Gastroesophageal sphincter (tissue), 4 donors: ENCODE results near the gene STIMATE. TPM values are rescaled to one million over a fixed set of nuclear protein-coding genes. Genes with fewer than 3 reads are reported as not detected.
A peak's percentile ranks its signal among the peaks of the same experiment; 100 is the strongest.

ENCODE experiments used
- ATAC-seq: fragments of 150-250 bp; one replicate; pipeline ENCODE4 v1.9.1; 2016; ENCODE audit warnings: mild to moderate bottlenecking, moderate library complexity
- H3K27ac ChIP-seq, 4 donors: fragments of 200-600 bp; sonication (generic) in 3 of 4; 1 replicate in 3 of 4; 2 replicates in 1 of 4; pipeline ENCODE4 v1.5.1; 2016 to 2019
- H3K27me3 ChIP-seq: fragments of 200-600 bp; sonication (generic); one replicate; pipeline ENCODE4 v1.5.1; 2019
- H3K36me3 ChIP-seq, 2 donors: fragments of 200-600 bp; sonication (generic); one replicate each; pipeline ENCODE4 v1.5.1; 2019; ENCODE audit warnings: control low read depth in 1 of 2
- H3K4me1 ChIP-seq, 3 donors: fragments of 200-600 bp; sonication (generic); 1 replicate in 2 of 3; 2 replicates in 1 of 3; pipeline ENCODE4 v1.5.1; 2016 to 2019; ENCODE audit warnings: control low read depth in 2 of 3
- H3K4me3 ChIP-seq, 2 donors: fragments of 200-600 bp; sonication (generic); one replicate each; pipeline ENCODE4 v1.5.1; 2019; ENCODE audit warnings: mild to moderate bottlenecking in 1 of 2, moderate library complexity in 1 of 2
- H3K9me3 ChIP-seq, 3 donors: fragments of 200-600 bp; sonication (generic); one replicate each; pipeline ENCODE4 v1.5.1; 2017 to 2019; ENCODE audit warnings: control low read depth in 2 of 3
- EP300 ChIP-seq: sonication (generic); formaldehyde crosslinking; IDR thresholded peaks from one replicate; pipeline ENCODE4 v1.6.1; 2017; ENCODE audit warnings: antibody characterized with exemption, mild to moderate bottlenecking
- POLR2A ChIP-seq, 2 donors: fragments of 450-650 bp; IDR thresholded peaks; one replicate each; pipeline ENCODE4 v1.6.1; 2017; ENCODE audit warnings: antibody characterized with exemption in 2 of 2, mild to moderate bottlenecking in 2 of 2, moderate library complexity in 1 of 2
- POLR2AphosphoS5 ChIP-seq: sonication (generic); formaldehyde crosslinking; IDR thresholded peaks from one replicate; pipeline ENCODE4 v1.6.1; 2017; ENCODE audit warnings: antibody characterized with exemption
- WGBS, 2 donors: methylation state at CpG; one replicate each; pipeline ENCODE4 v1.1.5; 2018; ENCODE audit warnings: low coverage in 1 of 2; 5-methylcytosine and 5-hydroxymethylcytosine counted together
- total RNA-seq, 4 donors: library from RNA; depleted of rRNA; stranded (reverse); fragments of >200 nt; gene quantifications; one replicate each; pipeline ENCODE4 v1.1.0, GENCODE V29; 2016
- TF ChIP-seq, protein P1 (sequence below), 4 experiments: fragments of 200-600 bp in 2 of 4; fragments of 450-650 bp in 2 of 4; sonication (generic) in 1 of 4; IDR thresholded peaks; one replicate each; pipeline ENCODE4 v1.5.1; 2017 to 2019; ENCODE audit warnings: antibody characterized with exemption in 4 of 4, mild to moderate bottlenecking in 2 of 4, moderate library complexity in 2 of 4

STIMATE gene
- total RNA-seq, 4 donors from 2014 or later, result 14.6 to 30.2 (median 20.5) TPM

DNA sequence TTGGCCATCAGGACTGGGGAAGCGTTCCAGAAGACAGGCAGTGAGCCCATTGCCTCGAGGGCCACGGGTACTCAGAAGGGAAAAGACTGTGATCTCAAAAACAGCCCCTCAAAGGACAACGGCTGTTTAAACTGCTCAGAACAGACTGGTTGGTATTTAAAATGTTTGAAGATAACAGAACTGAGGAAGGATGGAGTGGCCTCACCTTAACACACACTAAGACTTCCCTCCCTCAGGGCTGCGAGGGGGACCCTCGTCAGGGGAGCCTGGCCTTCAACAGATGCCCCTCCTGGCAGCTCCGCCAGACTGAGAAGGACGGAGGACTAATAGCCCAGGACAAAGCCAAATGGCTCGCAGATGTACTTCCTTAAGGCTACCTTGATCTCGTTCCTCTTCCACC, 2.6 kb downstream of the STIMATE start:
- H3K4me3 ChIP-seq, result no peak overlapping the region
- peak overlapping the region in 3 of 4 donors; percentile 10 to 86 (median 56) for H3K27ac ChIP-seq
- ATAC-seq, result no peak
- no peaks in the 10 kb centered on the region for H3K36me3 ChIP-seq
- H3K4me1 ChIP-seq, result peaks cover 0 to 65% (median 39%) of the 10 kb centered on the region in 3 donors
- H3K27me3 ChIP-seq, result no peaks in the 10 kb centered on the region
- WGBS, 2 donors, result 59 to 82% methylated on average over 5 to 8 of the region's 10 CpGs
- TF ChIP-seq POLR2A (IDR thresholded peaks at IDR 0.05) (no peak), EP300 (no peak), POLR2AphosphoS5 (no peak)
- TF ChIP-seq, protein P1, sequence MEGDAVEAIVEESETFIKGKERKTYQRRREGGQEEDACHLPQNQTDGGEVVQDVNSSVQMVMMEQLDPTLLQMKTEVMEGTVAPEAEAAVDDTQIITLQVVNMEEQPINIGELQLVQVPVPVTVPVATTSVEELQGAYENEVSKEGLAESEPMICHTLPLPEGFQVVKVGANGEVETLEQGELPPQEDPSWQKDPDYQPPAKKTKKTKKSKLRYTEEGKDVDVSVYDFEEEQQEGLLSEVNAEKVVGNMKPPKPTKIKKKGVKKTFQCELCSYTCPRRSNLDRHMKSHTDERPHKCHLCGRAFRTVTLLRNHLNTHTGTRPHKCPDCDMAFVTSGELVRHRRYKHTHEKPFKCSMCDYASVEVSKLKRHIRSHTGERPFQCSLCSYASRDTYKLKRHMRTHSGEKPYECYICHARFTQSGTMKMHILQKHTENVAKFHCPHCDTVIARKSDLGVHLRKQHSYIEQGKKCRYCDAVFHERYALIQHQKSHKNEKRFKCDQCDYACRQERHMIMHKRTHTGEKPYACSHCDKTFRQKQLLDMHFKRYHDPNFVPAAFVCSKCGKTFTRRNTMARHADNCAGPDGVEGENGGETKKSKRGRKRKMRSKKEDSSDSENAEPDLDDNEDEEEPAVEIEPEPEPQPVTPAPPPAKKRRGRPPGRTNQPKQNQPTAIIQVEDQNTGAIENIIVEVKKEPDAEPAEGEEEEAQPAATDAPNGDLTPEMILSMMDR (IDR thresholded peaks at IDR 0.05), result no peak
- no peaks in the 10 kb centered on the region for H3K9me3 ChIP-seq

- no peak for ATAC-seq
- TF ChIP-seq EP300 (no peak), POLR2AphosphoS5 (no peak), POLR2A (IDR thresholded peaks at IDR 0.05) (no peak)
- TF ChIP-seq, protein P1 (IDR thresholded peaks at IDR 0.05), result no peak
- no peaks in the 10 kb centered on the region for H3K9me3 ChIP-seq
- WGBS, 2 donors, result 50 to 60% methylated on average over 2 of the region's 4 CpGs
- H3K27ac ChIP-seq, result peak overlapping the region in 3 of 4 donors; percentile 12 to 56 (median 55)
- no peak overlapping the region for H3K4me3 ChIP-seq
- H3K4me1 ChIP-seq, result peaks cover 0 to 65% (median 39%) of the 10 kb centered on the region in 3 donors
- H3K27me3 ChIP-seq, result no peaks in the 10 kb centered on the region
- no peaks in the 10 kb centered on the region for H3K36me3 ChIP-seq
Observed at GRCh38 chr3:52893723-52894122, 3.6 kb downstream of the STIMATE start.

GRCh38 chr3:52892625-52893311, 4.6 kb downstream of the STIMATE start:
- 61 to 62% methylated on average over 6 to 8 of the region's 8 CpGs for WGBS, 2 donors
- no peak for ATAC-seq
- peak overlapping the region in 1 of 2 donors; percentile 13 for H3K4me3 ChIP-seq
- no peaks in the 10 kb centered on the region for H3K27me3 ChIP-seq
- peak overlapping the region in 2 of 4 donors; percentile 55 to 56 for H3K27ac ChIP-seq
- peaks cover 0 to 61% (median 36%) of the 10 kb centered on the region in 3 donors for H3K4me1 ChIP-seq
- no peaks in the 10 kb centered on the region for H3K36me3 ChIP-seq
- TF ChIP-seq POLR2A (IDR thresholded peaks at IDR 0.05) (no peak), EP300 (no peak), POLR2AphosphoS5 (no peak)
- TF ChIP-seq, protein P1 (IDR thresholded peaks at IDR 0.05), result peak in 1 of 4 experiments; percentile 2
- H3K9me3 ChIP-seq, result no peaks in the 10 kb centered on the region

DNA sequence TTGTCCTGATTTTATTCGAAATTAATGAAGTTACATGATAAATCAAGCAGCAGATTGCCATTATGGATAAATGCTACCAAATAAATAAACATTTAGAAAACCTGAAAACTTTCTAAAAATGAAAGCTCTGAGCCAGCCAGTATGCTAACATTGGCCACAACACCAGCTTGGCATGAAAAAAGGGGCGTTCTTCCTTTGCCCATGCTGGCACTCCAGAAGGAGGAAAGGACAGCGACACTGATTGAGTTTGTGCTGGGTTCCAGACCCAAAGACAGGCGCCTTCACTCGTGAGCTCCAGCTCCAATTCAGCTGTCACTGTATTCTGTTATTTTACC, 5.1 kb downstream of the STIMATE start:
- peak overlapping the region in 2 of 4 donors; percentile 55 to 56 for H3K27ac ChIP-seq
- TF ChIP-seq, protein P1 (IDR thresholded peaks at IDR 0.05), result no peak
- TF ChIP-seq POLR2A (IDR thresholded peaks at IDR 0.05) (no peak), EP300 (no peak), POLR2AphosphoS5 (no peak)
- peaks cover 0 to 59% (median 34%) of the 10 kb centered on the region in 3 donors for H3K4me1 ChIP-seq
- ATAC-seq, result no peak
- H3K4me3 ChIP-seq, result no peak overlapping the region
- no peaks in the 10 kb centered on the region for H3K27me3 ChIP-seq
- H3K36me3 ChIP-seq, result no peaks in the 10 kb centered on the region
- H3K9me3 ChIP-seq, result no peaks in the 10 kb centered on the region
- WGBS, 2 donors, result 79 to 84% methylated on average over 4 to 5 of the region's 5 CpGs

- TF ChIP-seq POLR2A (IDR thresholded peaks at IDR 0.05), result no peak
- TF ChIP-seq EP300, result no peak
- TF ChIP-seq POLR2AphosphoS5, result no peak
- TF ChIP-seq, protein P1 (IDR thresholded peaks at IDR 0.05), result no peak
Observed at GRCh38 chr3:52891615-52892081, 5.7 kb downstream of the STIMATE start.

More at GRCh38 chr3:52891615-52892081, 5.7 kb downstream of the STIMATE start:
- H3K36me3 ChIP-seq, result no peaks in the 10 kb centered on the region
- peak; percentile 73 for ATAC-seq
- 65 to 78% methylated on average over 2 of the region's 2 CpGs for WGBS, 2 donors
- H3K4me1 ChIP-seq, result peaks cover 0 to 56% (median 34%) of the 10 kb centered on the region in 3 donors
- peak overlapping the region in 3 of 4 donors; percentile 19 to 56 (median 55) for H3K27ac ChIP-seq
- no peak overlapping the region for H3K4me3 ChIP-seq
- no peaks in the 10 kb centered on the region for H3K9me3 ChIP-seq
- no peaks in the 10 kb centered on the region for H3K27me3 ChIP-seq
